ENCODE data around the gene TSC2. TPM values are rescaled to one million over a fixed set of nuclear protein-coding genes. Genes with fewer than 3 reads are reported as not detected.

The TSC2 gene
- total RNA-seq, 2 donors from 2014 or later = 86.3 to 168 TPM

- H3K27ac ChIP-seq = no peak overlapping the region
- no peaks in the 10 kb centered on the region for H3K9me3 ChIP-seq
- H3K4me3 ChIP-seq = no peak overlapping the region
- TF ChIP-seq POLR2AphosphoS5 (IDR thresholded peaks at IDR 0.05) (no peak), CTCF (IDR thresholded peaks at IDR 0.05) (no peak), POLR2A (IDR thresholded peaks at IDR 0.05) (no peak)
- H3K4me1 ChIP-seq (replicated peaks) = peaks cover 23% of the 10 kb centered on the region
- WGBS = 71% methylated on average over 19 of the region's 26 CpGs
- no peaks in the 10 kb centered on the region for H3K36me3 ChIP-seq
- no peaks in the 10 kb centered on the region for H3K27me3 ChIP-seq (replicated peaks; ENCODE audit: insufficient read depth)
- intact Hi-C loops (cut with DNase I) = no loop called here
- no peak for DNase-seq (ENCODE audit: low spot score)
These were observed 3.9 kb upstream of the TSC2 start for GRCh38 chr16:2043667-2044451.

- no peaks in the 10 kb centered on the region for H3K36me3 ChIP-seq
- no peaks in the 10 kb centered on the region for H3K9me3 ChIP-seq
- no peak for DNase-seq (ENCODE audit: low spot score)
- no peaks in the 10 kb centered on the region for H3K27me3 ChIP-seq (replicated peaks; ENCODE audit: insufficient read depth)
- peaks cover 22% of the 10 kb centered on the region for H3K4me1 ChIP-seq (replicated peaks)
- H3K27ac ChIP-seq = no peak overlapping the region
- intact Hi-C loops (cut with DNase I) = no loop called here
- no peak overlapping the region for H3K4me3 ChIP-seq
- TF ChIP-seq POLR2A (IDR thresholded peaks at IDR 0.05) (no peak), CTCF (IDR thresholded peaks at IDR 0.05) (no peak), POLR2AphosphoS5 (IDR thresholded peaks at IDR 0.05) (no peak)
- 91% methylated on average over 14 of the region's 22 CpGs for WGBS
These were observed 3.2 kb upstream of the TSC2 start for GRCh38 chr16:2044541-2044940.

- Histone ChIP-seq H3K36me3 (no peaks in the 10 kb centered on the region), H3K4me3 (no peak overlapping the region), H3K27me3 (replicated peaks; ENCODE audit: insufficient read depth) (no peaks in the 10 kb centered on the region), H3K9me3 (no peaks in the 10 kb centered on the region), H3K4me1 (replicated peaks) (peaks cover 9% of the 10 kb centered on the region), H3K27ac (peak overlapping the region in 1 of 2 donors; percentile 66)
- no peak for DNase-seq (ENCODE audit: low spot score)
- intact Hi-C loops (cut with DNase I) = no loop called here
- WGBS = 90% methylated on average over 21 of the region's 21 CpGs
- TF ChIP-seq CTCF (IDR thresholded peaks at IDR 0.05) (no peak), POLR2A (IDR thresholded peaks at IDR 0.05) (no peak), POLR2AphosphoS5 (IDR thresholded peaks at IDR 0.05) (no peak)
These were observed 1.6 kb upstream of the TSC2 start for GRCh38 chr16:2045965-2046892.

GRCh38 chr16:2046893-2047329, 874 bp upstream of the TSC2 start:
- WGBS = 15% methylated on average over 8 of the region's 8 CpGs
- TF ChIP-seq CTCF (IDR thresholded peaks at IDR 0.05) (no peak), POLR2A (IDR thresholded peaks at IDR 0.05) (no peak), POLR2AphosphoS5 (IDR thresholded peaks at IDR 0.05) (no peak)
- peak overlapping the region; percentile 66 to 73 for H3K27ac ChIP-seq
- H3K27me3 ChIP-seq (replicated peaks; ENCODE audit: insufficient read depth) = no peaks in the 10 kb centered on the region
- DNase-seq (ENCODE audit: low spot score) = no peak
- peaks cover 9% of the 10 kb centered on the region for H3K4me1 ChIP-seq (replicated peaks)
- H3K4me3 ChIP-seq = peak overlapping the region; percentile 91
- H3K9me3 ChIP-seq = no peaks in the 10 kb centered on the region
- H3K36me3 ChIP-seq = no peaks in the 10 kb centered on the region
- intact Hi-C loops (cut with DNase I) = no loop called here
